HCT116 (cell line): ENCODE data around the gene CDKAL1. TPM values are rescaled to one million over a fixed set of nuclear protein-coding genes. Genes with fewer than 3 reads are reported as not detected.

ENCODE experiments used
- ATAC-seq: fragments of 200-7000 bp; cut with Tn5 transposase; 2 replicates; pipeline ENCODE4 v1.9.1; 2020; ENCODE audit warnings: mild to moderate bottlenecking, moderate library complexity
- BruUV-seq: library from RNA; stranded (reverse); fragments of 400-500 nt; replicated peaks from 2 replicates; lab custom pipeline; 2021; lab: Mats Ljungman, UMichigan
- CTCF ChIA-PET: fragments of 300-600 bp; sonication (Branson Sonifier 250); formaldehyde crosslinking; loops from one replicate; lab custom pipeline; 2021; ENCODE audit warnings: antibody characterized with exemption; lab: Charles Lee
- POLR2A ChIA-PET: fragments of 300-600, 350-600 bp; sonication (Branson Sonifier 250); formaldehyde crosslinking; loops from one replicate; lab custom pipeline; 2021; ENCODE audit warnings: antibody characterized with exemption; lab: Charles Lee
- RAD21 ChIA-PET, 2 experiments: fragments of 300-600 bp; sonication (Branson Sonifier 250); formaldehyde crosslinking; loops; one replicate each; lab custom pipeline; 2023; ENCODE audit warnings: low total read pairs in 2 of 2; ENCODE audit not compliant: uncharacterized antibody in 2 of 2, unreplicated experiment in 2 of 2, low non-redundant PET in 1 of 2; lab: Charles Lee
- DNase-seq: peaks from one replicate; pipeline ENCODE4 v3.0.0-alpha.2; 2010; ENCODE audit warnings: low read depth, low spot score
- H2AFZ ChIP-seq: fragments of 200-600 bp; shearing (Covaris generic), sonication (generic); 2 replicates; pipeline ENCODE4 v1.6.1; 2017; ENCODE audit warnings: low read depth, mixed run types, mixed read lengths, antibody characterized with exemption, low read length; ENCODE audit not compliant: poor library complexity, severe bottlenecking
- H3K27ac ChIP-seq: 2 replicates; pipeline ENCODE4 v1.5.1; 2012; ENCODE audit warnings: low read depth, low read length
- H3K27me3 ChIP-seq: fragments of 200-600 bp; sonication (generic); 2 replicates; pipeline ENCODE4 v1.6.1; 2016; ENCODE audit warnings: mixed run types, low read length, mixed read lengths; ENCODE audit not compliant: insufficient read depth
- H3K36me3 ChIP-seq, 2 experiments: fragments of 200-500 bp in 1 of 2; fragments of 200-600 bp in 1 of 2; sonication (Bioruptor generic) in 1 of 2; sonication (generic) in 1 of 2; 2 replicates each; pipeline versions ENCODE4 v1.5.1 to v1.6.1; 2014 to 2016; ENCODE audit warnings: low read length in 2 of 2, inconsistent platforms in 1 of 2, mixed read lengths in 1 of 2, mixed run types in 1 of 2; ENCODE audit not compliant: insufficient read depth in 2 of 2, control insufficient read depth in 1 of 2
- H3K4me1 ChIP-seq, 2 experiments: fragments of 200-600 bp in 1 of 2; sonication (generic) in 1 of 2; 2 replicates each; pipeline versions ENCODE4 v1.5.1 to v1.6.1; 2012 to 2017; ENCODE audit warnings: low read length in 2 of 2, inconsistent platforms in 1 of 2, mild to moderate bottlenecking in 1 of 2, mixed read lengths in 1 of 2, mixed run types in 1 of 2, moderate library complexity in 1 of 2; ENCODE audit not compliant: insufficient read depth in 2 of 2, control insufficient read depth in 1 of 2
- H3K4me2 ChIP-seq: fragments of 200-600 bp; sonication (generic); 2 replicates; pipeline ENCODE4 v1.6.1; 2017; ENCODE audit warnings: mixed run types, low read length, mixed read lengths
- H3K4me3 ChIP-seq, 2 experiments: fragments of 200-600 bp in 1 of 2; sonication (generic) in 1 of 2; replicated peaks in 1 of 2; 2 replicates each; pipeline ENCODE4 v1.5.1; 2011 to 2016; ENCODE audit warnings: low read length in 2 of 2, control low read depth in 1 of 2, low read depth in 1 of 2, mild to moderate bottlenecking in 1 of 2, mixed read lengths in 1 of 2, mixed run types in 1 of 2
- H3K79me2 ChIP-seq: fragments of 200-600 bp; sonication (generic); 2 replicates; pipeline ENCODE4 v1.6.1; 2017; ENCODE audit warnings: mild to moderate bottlenecking, mixed run types, low read length, moderate library complexity, mixed read lengths; ENCODE audit not compliant: insufficient read depth
- H3K9ac ChIP-seq: fragments of 200-600 bp; sonication (generic); 2 replicates; pipeline ENCODE4 v1.6.1; 2016; ENCODE audit warnings: low read length, mixed read lengths
- H3K9me2 ChIP-seq: fragments of 200-600 bp; sonication (generic), shearing (Covaris generic); 2 replicates; pipeline ENCODE4 v1.6.1; 2017; ENCODE audit warnings: mixed run types, mild to moderate bottlenecking, moderate library complexity; ENCODE audit not compliant: insufficient read depth
- H3K9me3 ChIP-seq, 2 experiments: fragments of 200-500 bp in 1 of 2; fragments of 200-600 bp in 1 of 2; sonication (Bioruptor generic) in 1 of 2; sonication (generic) in 1 of 2; 2 replicates each; pipeline ENCODE4 v1.6.1; 2014 to 2017; ENCODE audit warnings: low read length in 2 of 2, mixed read lengths in 2 of 2, inconsistent platforms in 1 of 2, low read depth in 1 of 2, mild to moderate bottlenecking in 1 of 2, mixed run types in 1 of 2, moderate library complexity in 1 of 2; ENCODE audit not compliant: control insufficient read depth in 1 of 2, insufficient read depth in 1 of 2
- H4K20me1 ChIP-seq: fragments of 200-600 bp; sonication (generic), shearing (Covaris generic); 2 replicates; pipeline ENCODE4 v1.6.1; 2017; ENCODE audit warnings: mixed run types, mild to moderate bottlenecking, moderate library complexity; ENCODE audit not compliant: insufficient read depth
- CEBPB ChIP-seq: IDR thresholded peaks from 2 replicates; pipeline ENCODE4 v1.6.1; 2012; ENCODE audit warnings: low read depth
- EGR1 ChIP-seq: IDR thresholded peaks from 2 replicates; pipeline ENCODE4 v1.6.1; 2012; ENCODE audit warnings: low read depth
- ELF1 ChIP-seq: IDR thresholded peaks from 2 replicates; pipeline ENCODE4 v1.6.1; 2012; ENCODE audit warnings: low read depth, borderline replicate concordance
- EZH2phosphoT487 ChIP-seq: fragments of 200-600 bp; IDR thresholded peaks from 2 replicates; pipeline ENCODE4 v1.6.1; 2018; ENCODE audit warnings: antibody characterized with exemption, borderline replicate concordance
- FOSL1 ChIP-seq: IDR thresholded peaks from 2 replicates; pipeline ENCODE4 v1.6.1; 2012; ENCODE audit warnings: low read depth
- SIN3A ChIP-seq: IDR thresholded peaks from 2 replicates; pipeline ENCODE4 v1.6.1; 2012; ENCODE audit warnings: low read depth
- YY1 ChIP-seq: IDR thresholded peaks from 2 replicates; pipeline ENCODE4 v1.6.1; 2011; ENCODE audit warnings: low read length, low read depth, moderate library complexity, mild to moderate bottlenecking; ENCODE audit not compliant: insufficient replicate concordance; ENCODE audit errors: extremely low read depth
- ZNF274 ChIP-seq: fragments of 200-500 bp; sonication (Bioruptor generic); IDR thresholded peaks from 2 replicates; pipeline ENCODE4 v1.6.1; 2014; ENCODE audit warnings: mild to moderate bottlenecking, low read depth, low read length, inconsistent platforms
- intact Hi-C: fragments of 100-400 bp; cut with micrococcal nuclease; formaldehyde crosslinking; loops from 2 replicates; pipeline ENCODE4 v1.10.0; 2022
- total RNA-seq: library from RNA; stranded (reverse); gene quantifications from one replicate; pipeline ENCODE4 v1.2.1, GENCODE V29; 2021; ENCODE audit not compliant: unreplicated experiment
- TF ChIP-seq, protein P1 (sequence below), 3 experiments: fragments of 200-600 bp in 1 of 3; sonication (generic) in 1 of 3; IDR thresholded peaks in 2 of 3; conservative IDR thresholded peaks in 1 of 3; 2 replicates each; pipeline ENCODE4 v1.5.1; 2012 to 2017; ENCODE audit warnings: low read depth in 2 of 3, low read length in 2 of 3, antibody characterized with exemption in 1 of 3, borderline replicate concordance in 1 of 3, control low read depth in 1 of 3, mild to moderate bottlenecking in 1 of 3, mixed read lengths in 1 of 3, mixed run types in 1 of 3, moderate library complexity in 1 of 3; ENCODE audit not compliant: insufficient read depth in 1 of 3

Gene CDKAL1
- total RNA-seq, 1 experiment from 2014 or later: 14.9 TPM

DNA sequence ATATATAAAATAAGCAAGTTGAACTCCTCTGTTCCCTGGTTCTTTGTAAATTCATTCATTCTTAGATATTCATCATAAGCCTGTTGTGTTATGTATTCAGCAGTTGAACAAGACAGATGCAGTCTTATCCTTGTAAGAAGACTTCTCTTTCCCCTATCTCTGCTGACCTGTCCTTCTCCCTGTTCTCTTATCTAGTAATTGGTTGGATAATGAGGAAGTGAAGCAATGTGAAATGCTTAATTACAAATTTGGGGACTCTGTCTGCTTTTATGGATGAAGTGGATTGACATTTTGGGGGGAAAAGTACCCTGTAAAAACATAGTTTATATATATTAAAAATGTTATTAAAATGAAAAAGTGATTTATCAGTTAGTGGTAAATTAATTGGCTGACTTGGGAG, 37.0 kb downstream of the CDKAL1 start (continued):
- TF ChIP-seq, protein P1, sequence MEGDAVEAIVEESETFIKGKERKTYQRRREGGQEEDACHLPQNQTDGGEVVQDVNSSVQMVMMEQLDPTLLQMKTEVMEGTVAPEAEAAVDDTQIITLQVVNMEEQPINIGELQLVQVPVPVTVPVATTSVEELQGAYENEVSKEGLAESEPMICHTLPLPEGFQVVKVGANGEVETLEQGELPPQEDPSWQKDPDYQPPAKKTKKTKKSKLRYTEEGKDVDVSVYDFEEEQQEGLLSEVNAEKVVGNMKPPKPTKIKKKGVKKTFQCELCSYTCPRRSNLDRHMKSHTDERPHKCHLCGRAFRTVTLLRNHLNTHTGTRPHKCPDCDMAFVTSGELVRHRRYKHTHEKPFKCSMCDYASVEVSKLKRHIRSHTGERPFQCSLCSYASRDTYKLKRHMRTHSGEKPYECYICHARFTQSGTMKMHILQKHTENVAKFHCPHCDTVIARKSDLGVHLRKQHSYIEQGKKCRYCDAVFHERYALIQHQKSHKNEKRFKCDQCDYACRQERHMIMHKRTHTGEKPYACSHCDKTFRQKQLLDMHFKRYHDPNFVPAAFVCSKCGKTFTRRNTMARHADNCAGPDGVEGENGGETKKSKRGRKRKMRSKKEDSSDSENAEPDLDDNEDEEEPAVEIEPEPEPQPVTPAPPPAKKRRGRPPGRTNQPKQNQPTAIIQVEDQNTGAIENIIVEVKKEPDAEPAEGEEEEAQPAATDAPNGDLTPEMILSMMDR (IDR thresholded peaks at IDR 0.05 in 2 of 3, conservative IDR thresholded peaks at IDR 0.05 in 1 of 3; ENCODE audit: borderline replicate concordance in 1 of 3, insufficient read depth in 1 of 3, low read depth in 2 of 3, low read length in 2 of 3): no peak
- TF ChIP-seq SIN3A (no peak), EGR1 (no peak), FOSL1 (no peak), YY1 (no peak), ELF1 (no peak)

DNA sequence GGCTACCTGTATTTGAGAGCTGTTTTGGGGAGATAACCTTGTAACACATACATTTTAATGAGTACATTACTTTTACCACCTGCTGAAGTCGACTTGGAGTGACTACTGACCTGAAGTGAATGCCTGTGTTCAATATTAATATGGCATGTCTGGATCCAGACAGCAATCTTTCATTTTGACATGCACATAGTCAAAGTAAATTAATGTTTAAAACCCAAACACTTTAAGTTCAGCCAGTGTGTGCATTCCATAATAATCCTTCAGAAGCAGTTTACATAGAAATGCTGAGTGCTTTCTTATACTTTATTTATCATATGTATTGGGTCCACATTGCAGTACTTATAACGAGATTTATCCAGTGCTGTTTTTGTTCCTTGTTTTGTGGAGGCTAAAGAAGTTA, 38.0 kb downstream of the CDKAL1 start:
- Histone ChIP-seq H3K4me2 (no peak overlapping the region), H2AFZ (no peak overlapping the region)

More for the DNA sequence above, 38.0 kb downstream of the CDKAL1 start:
- POLR2A ChIA-PET: no interaction called here
- no peaks in the 10 kb centered on the region for H3K27me3 ChIP-seq
- H3K9me3 ChIP-seq: no peaks in the 10 kb centered on the region
- no peaks in the 10 kb centered on the region for H4K20me1 ChIP-seq
- H3K36me3 ChIP-seq: no peaks in the 10 kb centered on the region
- peaks cover 5% of the 10 kb centered on the region in 2 experiments; a peak in 2 of 4 replicates for H3K4me1 ChIP-seq
- DNase-seq (no peak), ATAC-seq (no peak)
- CTCF ChIA-PET: no interaction called here
- no peak overlapping the region for H3K9ac ChIP-seq
- no TSS peak for BruUV-seq
- RAD21 ChIA-PET: no interaction called here
- H3K27ac ChIP-seq: no peak overlapping the region
- intact Hi-C loops: no loop called here
- H3K9me2 ChIP-seq: no peaks in the 10 kb centered on the region
- H3K4me3 ChIP-seq: no peak overlapping the region
- H3K79me2 ChIP-seq: no peaks in the 10 kb centered on the region
- no peak for TF ChIP-seq EZH2phosphoT487
- no peak for TF ChIP-seq ZNF274
- TF ChIP-seq CEBPB: no peak
- TF ChIP-seq, protein P1 (IDR thresholded peaks at IDR 0.05 in 2 of 3, conservative IDR thresholded peaks at IDR 0.05 in 1 of 3; ENCODE audit: borderline replicate concordance in 1 of 3, insufficient read depth in 1 of 3, low read depth in 2 of 3, low read length in 2 of 3): no peak
